Esophagus squamous epithelium (tissue), 5 donors: ENCODE results near the gene VILL. TPM values are rescaled to one million over a fixed set of nuclear protein-coding genes. Genes with fewer than 3 reads are reported as not detected.

Experiments used
- DNase-seq: peaks from one replicate; lab custom pipeline; 2025; lab: John Stamatoyannopoulos, UW
- H3K27ac ChIP-seq, 4 donors: fragments of 200-600 bp; sonication (generic); one replicate each; pipeline ENCODE4 v1.5.1; 2016 to 2019; ENCODE audit warnings: mild to moderate bottlenecking in 1 of 4
- H3K27me3 ChIP-seq, 4 donors: fragments of 200-600 bp; sonication (generic); 1 replicate in 3 of 4; 2 replicates in 1 of 4; pipeline versions ENCODE4 v1.5.1 to v1.6.0; 2017 to 2021; ENCODE audit warnings: antibody characterized with exemption in 1 of 4
- H3K36me3 ChIP-seq, 3 donors: fragments of 200-600 bp; sonication (generic); one replicate each; pipeline ENCODE4 v1.5.1; 2016 to 2019
- H3K4me1 ChIP-seq, 3 donors: fragments of 200-600 bp; sonication (generic); one replicate each; pipeline ENCODE4 v1.5.1; 2017 to 2019
- H3K4me3 ChIP-seq, 4 donors: fragments of 200-600 bp; sonication (generic); 1 replicate in 3 of 4; 2 replicates in 1 of 4; pipeline ENCODE4 v1.5.1; 2016 to 2019; ENCODE audit warnings: mild to moderate bottlenecking in 2 of 4, moderate library complexity in 1 of 4
- H3K9me3 ChIP-seq, 3 donors: fragments of 200-600 bp; sonication (generic); one replicate each; pipeline ENCODE4 v1.5.1; 2016 to 2019
- POLR2A ChIP-seq, 4 donors: fragments of 450-650 bp; IDR thresholded peaks; one replicate each; pipeline ENCODE4 v1.6.1; 2017; ENCODE audit warnings: antibody characterized with exemption in 4 of 4, mild to moderate bottlenecking in 4 of 4, moderate library complexity in 3 of 4
- WGBS, 2 donors: methylation state at CpG; one replicate each; pipeline ENCODE4 v1.1.5; 2018; 5-methylcytosine and 5-hydroxymethylcytosine counted together
- intact Hi-C: fragments of 100-400 bp; cut with DNase I; formaldehyde crosslinking; loops from one replicate; pipeline ENCODE4 v1.15.0; 2022
- total RNA-seq, 4 donors: library from RNA; depleted of rRNA; stranded (reverse); fragments of >200 nt; gene quantifications; one replicate each; pipeline ENCODE4 v1.1.0, GENCODE V29; 2016
- TF ChIP-seq, protein P1 (sequence below), 6 experiments: fragments of 450-650 bp in 4 of 6; fragments of 200-600 bp in 2 of 6; sonication (generic) in 2 of 6; IDR thresholded peaks; one replicate each; pipeline ENCODE4 v1.5.1; 2016 to 2019; ENCODE audit warnings: antibody characterized with exemption in 6 of 6, mild to moderate bottlenecking in 4 of 6, moderate library complexity in 4 of 6
- donor health status: DM: yes; HTN: yes; CAD: no.

The VILL gene
- total RNA-seq, 4 donors from 2014 or later, result 5.5 to 13.0 (median 6.1) TPM

DNA sequence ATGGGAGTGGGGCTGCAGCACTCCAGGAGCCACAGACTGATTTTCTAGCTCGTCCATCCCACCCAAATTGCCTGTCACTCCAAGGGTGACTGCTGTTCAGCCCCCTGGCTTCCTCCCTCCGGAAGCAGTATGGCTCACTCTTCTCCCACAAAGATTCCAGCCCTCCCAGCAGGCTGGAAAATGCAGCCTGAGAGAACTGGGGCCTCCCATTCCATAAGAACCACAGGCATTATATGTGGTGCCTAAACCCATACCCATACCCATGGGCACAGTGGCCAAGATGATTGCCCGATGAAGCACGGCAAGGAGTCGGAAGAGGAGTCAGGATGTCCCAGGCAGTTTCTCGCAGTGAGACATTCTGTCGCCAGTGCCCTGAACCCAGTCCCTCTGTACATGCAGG, 6.0 kb upstream of the VILL start:
- intact Hi-C loops, result no loop called here
- no peak for DNase-seq
- no peak overlapping the region for H3K4me3 ChIP-seq
- no peaks in the 10 kb centered on the region for H3K9me3 ChIP-seq
- 100% methylated on average over 6 of the region's 7 CpGs; no CpG with 5 or more reads in 1 of the 2 donors for WGBS, 2 donors
- TF ChIP-seq POLR2A (IDR thresholded peaks at IDR 0.05), result no peak
- TF ChIP-seq, protein P1, sequence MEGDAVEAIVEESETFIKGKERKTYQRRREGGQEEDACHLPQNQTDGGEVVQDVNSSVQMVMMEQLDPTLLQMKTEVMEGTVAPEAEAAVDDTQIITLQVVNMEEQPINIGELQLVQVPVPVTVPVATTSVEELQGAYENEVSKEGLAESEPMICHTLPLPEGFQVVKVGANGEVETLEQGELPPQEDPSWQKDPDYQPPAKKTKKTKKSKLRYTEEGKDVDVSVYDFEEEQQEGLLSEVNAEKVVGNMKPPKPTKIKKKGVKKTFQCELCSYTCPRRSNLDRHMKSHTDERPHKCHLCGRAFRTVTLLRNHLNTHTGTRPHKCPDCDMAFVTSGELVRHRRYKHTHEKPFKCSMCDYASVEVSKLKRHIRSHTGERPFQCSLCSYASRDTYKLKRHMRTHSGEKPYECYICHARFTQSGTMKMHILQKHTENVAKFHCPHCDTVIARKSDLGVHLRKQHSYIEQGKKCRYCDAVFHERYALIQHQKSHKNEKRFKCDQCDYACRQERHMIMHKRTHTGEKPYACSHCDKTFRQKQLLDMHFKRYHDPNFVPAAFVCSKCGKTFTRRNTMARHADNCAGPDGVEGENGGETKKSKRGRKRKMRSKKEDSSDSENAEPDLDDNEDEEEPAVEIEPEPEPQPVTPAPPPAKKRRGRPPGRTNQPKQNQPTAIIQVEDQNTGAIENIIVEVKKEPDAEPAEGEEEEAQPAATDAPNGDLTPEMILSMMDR (IDR thresholded peaks at IDR 0.05), result no peak
- H3K27ac ChIP-seq, result peak overlapping the region in 1 of 4 donors; percentile 12
- H3K36me3 ChIP-seq, result peaks cover 0 to 34% (median 4%) of the 10 kb centered on the region in 3 donors
- peaks cover 0 to 49% (median 37%) of the 10 kb centered on the region in 3 donors for H3K4me1 ChIP-seq
- no peaks in the 10 kb centered on the region for H3K27me3 ChIP-seq

DNA sequence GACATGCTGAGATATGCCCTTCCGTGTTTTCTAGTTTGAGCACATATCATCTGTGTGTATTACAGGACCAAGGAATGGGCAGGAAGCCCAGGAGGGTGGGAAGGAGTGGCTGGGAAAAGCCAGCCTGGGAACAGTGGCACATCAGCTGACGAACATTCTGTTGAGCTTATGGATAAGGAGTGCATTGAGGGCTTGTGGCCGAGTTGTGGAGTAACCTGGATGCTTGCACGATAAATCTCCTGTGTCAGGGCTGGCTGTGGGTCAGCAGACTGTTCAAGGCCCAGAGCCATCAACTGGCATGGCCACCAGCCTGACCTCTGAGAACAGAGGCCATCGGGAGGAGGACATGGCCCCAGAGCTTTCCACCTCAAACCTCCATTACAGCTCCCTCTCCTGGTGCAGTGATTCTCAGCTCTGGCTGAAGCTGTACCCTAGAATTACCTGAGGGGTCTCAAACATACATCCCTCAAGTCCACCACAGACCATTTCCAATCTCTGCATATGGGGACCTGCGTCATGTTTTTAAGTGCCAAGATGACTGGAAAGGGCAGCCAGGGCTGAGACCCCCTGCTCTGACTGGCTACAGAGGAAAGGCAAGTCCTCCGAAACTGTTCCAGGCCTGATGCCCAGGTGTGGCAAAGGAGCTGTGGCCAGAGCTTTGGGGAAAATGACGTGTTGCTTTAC, 4.8 kb upstream of the VILL start:
- H3K27me3 ChIP-seq, result no peaks in the 10 kb centered on the region
- H3K9me3 ChIP-seq, result no peaks in the 10 kb centered on the region
- peaks cover 0 to 22% (median under 1%) of the 10 kb centered on the region in 3 donors for H3K36me3 ChIP-seq
- peaks cover 2 to 56% (median 37%) of the 10 kb centered on the region in 3 donors for H3K4me1 ChIP-seq
- no peak overlapping the region for H3K4me3 ChIP-seq
- no peak for DNase-seq
- intact Hi-C loops, result no loop called here
- H3K27ac ChIP-seq, result peak overlapping the region in 3 of 4 donors; percentile 12 to 48 (median 28)
- 51 to 64% methylated on average over 7 to 8 of the region's 8 CpGs for WGBS, 2 donors
- TF ChIP-seq POLR2A (IDR thresholded peaks at IDR 0.05), result no peak
- TF ChIP-seq, protein P1 (IDR thresholded peaks at IDR 0.05), result no peak

DNA sequence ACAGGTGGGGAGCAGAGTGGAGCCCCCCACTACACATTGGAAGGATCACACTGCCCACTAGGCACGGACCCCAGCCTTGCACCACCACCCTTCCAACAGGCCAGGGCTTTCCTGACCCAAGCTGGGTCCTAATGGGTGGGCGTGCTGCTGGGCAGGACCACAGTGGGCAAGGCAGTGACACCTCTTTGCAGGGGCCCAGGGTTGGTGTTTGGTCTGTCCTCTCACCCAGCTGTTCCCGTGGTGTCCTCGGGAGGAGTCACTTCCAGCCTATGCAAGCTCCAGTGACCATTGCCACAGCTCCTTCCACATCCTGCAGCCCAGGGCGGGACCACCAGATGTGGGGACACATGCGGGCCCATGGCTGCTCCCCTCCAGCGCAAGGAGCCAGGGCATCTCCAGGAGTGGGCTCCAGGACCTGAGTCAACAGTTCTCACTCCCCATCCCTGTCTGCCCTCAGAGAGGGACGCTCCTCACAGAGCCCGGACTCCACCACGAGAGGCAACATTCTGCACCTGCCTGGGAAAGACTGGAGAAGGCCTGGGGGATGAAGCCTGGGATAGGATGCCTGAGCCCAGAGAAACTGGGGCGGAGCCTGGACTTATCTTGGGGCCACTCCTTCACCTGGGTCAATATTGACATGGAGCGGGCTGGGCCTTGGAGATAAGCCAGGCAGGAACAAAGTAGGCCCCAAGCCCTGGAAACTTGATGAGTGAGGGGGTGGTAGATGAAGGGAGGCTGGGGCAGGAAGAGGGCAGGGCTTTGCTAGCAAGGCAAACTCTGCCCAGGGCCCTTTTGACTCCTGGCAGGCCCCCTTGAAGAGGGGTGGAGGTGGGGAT, 3.9 kb upstream of the VILL start:
- DNase-seq, result no peak
- no peak overlapping the region for H3K4me3 ChIP-seq
- peak overlapping the region in 3 of 4 donors; percentile 40 to 48 (median 44) for H3K27ac ChIP-seq
- H3K27me3 ChIP-seq, result no peaks in the 10 kb centered on the region
- H3K9me3 ChIP-seq, result no peaks in the 10 kb centered on the region
- H3K4me1 ChIP-seq, result peaks cover 5 to 63% (median 37%) of the 10 kb centered on the region in 3 donors
- intact Hi-C loops, result no loop called here
- peaks cover 0 to 13% (median 0%) of the 10 kb centered on the region in 3 donors for H3K36me3 ChIP-seq
- TF ChIP-seq, protein P1 (IDR thresholded peaks at IDR 0.05), result no peak
- TF ChIP-seq POLR2A (IDR thresholded peaks at IDR 0.05), result no peak
- WGBS, 2 donors, result 56 to 68% methylated on average over 3 to 5 of the region's 12 CpGs

DNA sequence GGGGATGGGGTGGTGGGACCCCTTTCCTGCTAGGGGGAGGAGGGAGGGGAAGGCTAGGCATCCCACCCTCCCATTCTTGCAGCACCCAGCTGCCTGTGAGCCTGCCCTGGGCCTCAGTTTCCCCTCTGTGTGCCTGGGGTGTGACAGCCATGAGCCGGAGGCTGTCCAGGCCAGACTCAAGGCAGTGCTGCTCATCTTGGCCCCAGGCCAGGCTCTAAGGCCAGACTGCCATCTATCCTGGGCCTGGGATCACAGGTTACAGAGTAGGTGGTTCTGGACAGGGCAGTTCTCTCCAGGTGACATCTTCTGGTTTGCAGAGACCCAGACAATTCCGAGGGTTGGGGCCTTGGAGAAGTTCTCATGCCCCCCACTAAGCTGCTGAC, 3.3 kb upstream of the VILL start:
- 80% methylated on average over 1 of the region's 2 CpGs; no CpG with 5 or more reads in 1 of the 2 donors for WGBS, 2 donors
- no peak for DNase-seq

More for the DNA sequence above, 3.3 kb upstream of the VILL start:
- no peak overlapping the region for H3K4me3 ChIP-seq
- no peaks in the 10 kb centered on the region for H3K27me3 ChIP-seq
- peak overlapping the region in 2 of 4 donors; percentile 40 to 44 for H3K27ac ChIP-seq
- H3K36me3 ChIP-seq, result peaks cover 0 to 7% (median 0%) of the 10 kb centered on the region in 3 donors
- intact Hi-C loops, result no loop called here
- H3K9me3 ChIP-seq, result no peaks in the 10 kb centered on the region
- no peak for TF ChIP-seq POLR2A (IDR thresholded peaks at IDR 0.05)
- TF ChIP-seq, protein P1 (IDR thresholded peaks at IDR 0.05), result no peak
- peaks cover 5 to 67% (median 37%) of the 10 kb centered on the region in 3 donors for H3K4me1 ChIP-seq
